Measurements from ENCODE around the gene ODAM.
"Not testable (repeated sequence)": the region's sequence is repeated elsewhere in the genome, so short reads cannot be mapped to it uniquely, and the experiment has no call there.

- TF ChIP-seq, protein P1, sequence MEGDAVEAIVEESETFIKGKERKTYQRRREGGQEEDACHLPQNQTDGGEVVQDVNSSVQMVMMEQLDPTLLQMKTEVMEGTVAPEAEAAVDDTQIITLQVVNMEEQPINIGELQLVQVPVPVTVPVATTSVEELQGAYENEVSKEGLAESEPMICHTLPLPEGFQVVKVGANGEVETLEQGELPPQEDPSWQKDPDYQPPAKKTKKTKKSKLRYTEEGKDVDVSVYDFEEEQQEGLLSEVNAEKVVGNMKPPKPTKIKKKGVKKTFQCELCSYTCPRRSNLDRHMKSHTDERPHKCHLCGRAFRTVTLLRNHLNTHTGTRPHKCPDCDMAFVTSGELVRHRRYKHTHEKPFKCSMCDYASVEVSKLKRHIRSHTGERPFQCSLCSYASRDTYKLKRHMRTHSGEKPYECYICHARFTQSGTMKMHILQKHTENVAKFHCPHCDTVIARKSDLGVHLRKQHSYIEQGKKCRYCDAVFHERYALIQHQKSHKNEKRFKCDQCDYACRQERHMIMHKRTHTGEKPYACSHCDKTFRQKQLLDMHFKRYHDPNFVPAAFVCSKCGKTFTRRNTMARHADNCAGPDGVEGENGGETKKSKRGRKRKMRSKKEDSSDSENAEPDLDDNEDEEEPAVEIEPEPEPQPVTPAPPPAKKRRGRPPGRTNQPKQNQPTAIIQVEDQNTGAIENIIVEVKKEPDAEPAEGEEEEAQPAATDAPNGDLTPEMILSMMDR (IDR thresholded peaks at IDR 0.05; ENCODE audit: insufficient read depth, low read depth, low read length), result not testable (repeated sequence)
- not testable (repeated sequence) for TF ChIP-seq EZH2 (IDR thresholded peaks at IDR 0.05; ENCODE audit: insufficient read depth, low read length)
These were observed 21.0 kb downstream of the ODAM start for GRCh38 chr4:70216550-70216949.
